Left colon (tissue), 2 donors: Measurements from ENCODE around the gene KIF22. TPM values are rescaled to one million over a fixed set of nuclear protein-coding genes. Genes with fewer than 3 reads are reported as not detected.

Source experiments
- ATAC-seq: fragments of 200-7000 bp; cut with Tn5 transposase; one replicate; pipeline ENCODE4 v1.9.1; 2020; ENCODE audit warnings: mild to moderate bottlenecking, moderate library complexity
- DNase-seq, 2 donors: peaks; one replicate each; pipeline ENCODE4 v3.0.0-alpha.2; 2020
- intact Hi-C, 2 donors: fragments of 100-400 bp; cut with DNase I in 1 of 2; cut with micrococcal nuclease in 1 of 2; formaldehyde crosslinking; loops; one replicate each; pipeline versions ENCODE4 v1.11.2 to v1.14.0; 2022; cut with DNase I, micrococcal nuclease
- total RNA-seq, 2 donors: library from RNA; stranded (reverse); fragmentation: NEBNext Ultra II Directional; extraction: Animal tissue kit (Norgen Biotek cat#: 25700); gene quantifications; one replicate each; pipeline ENCODE4 v1.2.1, GENCODE V29; 2021
- donor health status: DM: no; HTN: no; CAD: no.
- donor health status: DM: yes; HTN: yes; CAD: no.

KIF22 gene
- total RNA-seq, 2 donors from 2014 or later, result 53.0 to 55.2 TPM

DNA sequence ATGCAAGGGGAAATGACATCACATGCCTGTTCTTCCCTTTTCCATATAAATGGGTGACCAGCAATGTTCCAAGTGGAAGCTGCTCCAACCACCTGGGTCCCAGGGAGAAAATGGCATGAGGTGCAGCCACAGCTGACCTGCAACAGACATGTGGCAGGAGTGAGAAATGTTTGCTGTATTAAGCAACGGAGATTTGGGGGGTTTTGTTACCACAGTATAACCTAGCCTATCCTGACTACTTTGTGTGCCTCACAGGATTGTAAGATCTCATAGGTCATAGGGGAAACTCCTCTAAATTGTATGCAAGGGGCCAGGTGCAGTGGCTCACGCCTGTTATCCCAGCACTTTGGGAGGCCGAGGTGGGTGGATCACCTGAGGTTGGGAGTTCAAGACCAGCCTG lies 60.4 kb downstream of the KIF22 start:
- DNase-seq (no peak), ATAC-seq (no peak)
- intact Hi-C loops, result no loop called here

DNA sequence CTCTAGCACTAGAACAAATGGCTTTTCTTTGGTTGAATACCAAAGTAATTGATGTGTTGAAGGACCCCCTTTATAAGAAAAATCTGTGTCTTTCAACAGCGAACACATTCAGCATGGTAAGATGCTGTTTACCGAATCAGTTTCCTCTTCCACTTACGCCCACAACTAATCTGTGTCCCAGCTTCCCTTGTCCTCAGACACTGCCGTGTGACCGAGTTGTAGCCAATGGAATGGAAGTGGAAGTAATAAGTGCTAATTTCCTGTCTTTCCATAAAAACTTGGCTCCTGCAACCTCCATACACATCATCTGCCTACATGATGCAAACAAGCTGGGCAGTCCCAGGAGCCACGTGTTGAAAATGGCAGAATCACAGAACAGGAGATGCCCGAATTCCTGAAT lies 62.1 kb downstream of the KIF22 start:
- ATAC-seq, result no peak
- intact Hi-C loops, result no loop called here
- DNase-seq, result no peak

DNA sequence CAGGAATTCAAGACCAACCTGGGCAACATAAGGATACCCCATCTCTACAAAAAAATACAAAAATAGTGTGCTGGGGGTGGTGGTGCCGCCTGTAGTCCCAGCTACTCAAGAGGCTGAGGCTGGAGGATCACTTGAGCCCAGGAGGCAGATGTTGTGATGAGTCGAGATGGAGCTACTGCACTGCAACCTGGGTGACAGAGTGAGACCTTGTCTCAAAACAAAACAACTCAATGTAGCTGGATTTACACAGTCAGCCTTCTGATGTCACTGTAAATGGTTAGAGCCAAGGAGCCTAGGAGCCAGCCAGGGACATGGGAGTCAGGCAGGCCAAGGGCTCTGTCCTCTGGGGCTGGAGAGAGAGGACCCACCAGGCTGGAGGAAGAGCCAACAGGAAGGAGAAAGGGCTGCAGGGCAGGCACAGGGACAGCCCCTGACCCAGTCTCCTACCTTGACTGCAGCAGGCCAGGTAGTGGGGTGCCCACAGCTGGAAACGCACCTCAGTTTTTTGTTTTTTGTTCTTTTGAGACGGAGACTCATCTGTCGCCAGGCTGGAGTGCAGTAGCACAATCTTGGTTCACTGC lies 64.1 kb downstream of the KIF22 start:
- no peak for ATAC-seq

More for the DNA sequence above, 64.1 kb downstream of the KIF22 start:
- intact Hi-C loops, result no loop called here
- DNase-seq, result no peak

Other genes with a start within 250 kb of the KIF22 start
- 1 to 10 TPM; 1.8 to 3.5 TPM for gene SPN, start 127.5 kb upstream of the KIF22 start, total RNA-seq
- 10 to 100 TPM; 44.9 to 47.4 TPM for gene QPRT, start 111.6 kb upstream of the KIF22 start, total RNA-seq
- 1 to 10 TPM; 1.6 to 3.2 TPM for gene C16orf54, start 44.8 kb upstream of the KIF22 start, total RNA-seq
- 1,000 to 10,000 TPM; 1,315 to 1,793 TPM for gene ZG16, start 12.5 kb upstream of the KIF22 start, total RNA-seq
- 100 to 1,000 TPM; 252 to 365 TPM for gene MAZ, start 15.8 kb downstream of the KIF22 start, total RNA-seq
- gene PRRT2, start 21.4 kb downstream of the KIF22 start, total RNA-seq, result 1 to 10 TPM; 1.3 to 2.0 TPM
- gene PAGR1, start 25.4 kb downstream of the KIF22 start, total RNA-seq, result 10 to 100 TPM; 16.8 to 17.4 TPM
- 100 to 1,000 TPM; 467 to 578 TPM for gene MVP, start 29.7 kb downstream of the KIF22 start, total RNA-seq
- 10 to 100 TPM; 62.9 to 85.3 TPM for gene CDIPT, start 72.5 kb downstream of the KIF22 start, total RNA-seq
- gene SEZ6L2, start 108.8 kb downstream of the KIF22 start, total RNA-seq, result 10 to 100 TPM; 11.1 to 13.0 TPM
- 1 to 10 TPM; 1.7 to 2.0 TPM for gene ASPHD1, start 109.7 kb downstream of the KIF22 start, total RNA-seq
- gene KCTD13, start 135.5 kb downstream of the KIF22 start, total RNA-seq, result 10 to 100 TPM; 22.2 to 35.2 TPM
- gene TMEM219, start 171.3 kb downstream of the KIF22 start, total RNA-seq, result 100 to 1,000 TPM; 187 to 192 TPM
- 10 to 100 TPM; 44.5 TPM for gene TAOK2, start 183.1 kb downstream of the KIF22 start, total RNA-seq
- 10 to 100 TPM in 1 of 2 donors, 1 to 10 TPM in 1; 7.6 to 11.9 TPM for gene HIRIP3, start 204.9 kb downstream of the KIF22 start, total RNA-seq
- 10 to 100 TPM; 61.4 to 73.7 TPM for gene INO80E, start 205.5 kb downstream of the KIF22 start, total RNA-seq
- 1 to 10 TPM; 7.5 to 9.2 TPM for gene DOC2A, start 220.3 kb downstream of the KIF22 start, total RNA-seq
- gene C16orf92, start 232.4 kb downstream of the KIF22 start, total RNA-seq, result not detected
- under 1 TPM in 1 of 2 donors, not detected in 1; 0.31 TPM for gene TLCD3B, start 240.5 kb downstream of the KIF22 start, total RNA-seq